Suppressor macrophage (primary cell): ENCODE results near the gene MACF1.
A peak's percentile ranks its signal among the peaks of the same experiment; 100 is the strongest.

Source experiments
- DNase-seq, 4 experiments: peaks; one replicate each; pipeline ENCODE4 v3.0.0-alpha.2; 2020 to 2022

The MACF1 gene

GRCh38 chr1:39395357-39395831 is 190.9 kb downstream of the MACF1 start:
- peak; percentile 23 to 50 (median 40) for DNase-seq

GRCh38 chr1:39396671-39397070 is 192.2 kb downstream of the MACF1 start:
- DNase-seq: no peak

- DNase-seq: no peak
These were observed 193.0 kb downstream of the MACF1 start for GRCh38 chr1:39397487-39397886.

GRCh38 chr1:39398278-39399021 is 194.0 kb downstream of the MACF1 start:
- DNase-seq: peak; percentile 88 to 96 (median 91)

GRCh38 chr1:39401106-39401505 is 196.6 kb downstream of the MACF1 start:
- DNase-seq: no peak

GRCh38 chr1:39404876-39405275 is 200.4 kb downstream of the MACF1 start:
- DNase-seq: no peak

- no peak for DNase-seq
These were observed 200.9 kb downstream of the MACF1 start for GRCh38 chr1:39405358-39405757.

- DNase-seq: no peak
These were observed 202.3 kb downstream of the MACF1 start for GRCh38 chr1:39406533-39407450.

GRCh38 chr1:39407510-39407895 is 203.0 kb downstream of the MACF1 start:
- peak; percentile 19 to 43 (median 42) for DNase-seq

- DNase-seq: no peak
These were observed 203.6 kb downstream of the MACF1 start for GRCh38 chr1:39407896-39408640.

- DNase-seq: peak; percentile 91 to 96 (median 95)
These were observed 204.2 kb downstream of the MACF1 start for GRCh38 chr1:39408641-39409054.

- DNase-seq: peak; percentile 36 to 57 (median 43)
These were observed 204.7 kb downstream of the MACF1 start for GRCh38 chr1:39409055-39409816.

GRCh38 chr1:39410915-39411436 is 206.5 kb downstream of the MACF1 start:
- DNase-seq: peak; percentile 59 to 75 (median 66)

- no peak for DNase-seq
These were observed 207.3 kb downstream of the MACF1 start for GRCh38 chr1:39411526-39412478.

- no peak for DNase-seq
These were observed 208.4 kb downstream of the MACF1 start for GRCh38 chr1:39412892-39413291.

- no peak for DNase-seq
These were observed 209.5 kb downstream of the MACF1 start for GRCh38 chr1:39413902-39414528.

- DNase-seq: no peak
These were observed 211.1 kb downstream of the MACF1 start for GRCh38 chr1:39415553-39415952.

GRCh38 chr1:39416609-39417008 is 212.1 kb downstream of the MACF1 start:
- DNase-seq: no peak

- DNase-seq: no peak
These were observed 213.7 kb downstream of the MACF1 start for GRCh38 chr1:39418236-39418635.

- no peak for DNase-seq
These were observed 216.0 kb downstream of the MACF1 start for GRCh38 chr1:39420493-39420892.
